WERI-Rb-1 (cell line): Measurements from ENCODE around the gene RABEP1.

Experiments
- DNase-seq: peaks from one replicate; pipeline ENCODE4 v3.0.0-alpha.2; 2020
- H3K27ac ChIP-seq: fragments of 250-450 bp; sonication (Bioruptor Pico); 2 replicates; pipeline ENCODE4 v1.5.1; 2020; ENCODE audit warnings: mild to moderate bottlenecking, moderate library complexity
- H3K27me3 ChIP-seq: fragments of 250-450 bp; sonication (Bioruptor Pico); 2 replicates; pipeline ENCODE4 v1.5.1; 2021; ENCODE audit warnings: mild to moderate bottlenecking, low read depth, moderate library complexity; ENCODE audit not compliant: insufficient read depth, severe bottlenecking
- H3K36me3 ChIP-seq: fragments of 250-450 bp; sonication (Bioruptor Pico); 2 replicates; pipeline ENCODE4 v1.5.1; 2020; ENCODE audit warnings: mild to moderate bottlenecking, moderate library complexity
- H3K4me3 ChIP-seq: 2 replicates; pipeline ENCODE4 v1.5.1; 2011; ENCODE audit warnings: low read depth, mild to moderate bottlenecking, control low read depth, low read length
- H3K9me3 ChIP-seq: fragments of 250-450 bp; sonication (Bioruptor Pico); 2 replicates; pipeline ENCODE4 v1.5.1; 2021; ENCODE audit warnings: mild to moderate bottlenecking, moderate library complexity; ENCODE audit not compliant: severe bottlenecking
- TF ChIP-seq, protein P1 (sequence below): IDR thresholded peaks from 2 replicates; pipeline ENCODE4 v1.5.1; 2011; ENCODE audit warnings: low read depth, mild to moderate bottlenecking, control low read depth, inconsistent platforms, low read length

RABEP1 gene

GRCh38 chr17:5396612-5397011 lies 114.5 kb downstream of the RABEP1 start:
- TF ChIP-seq, protein P1, sequence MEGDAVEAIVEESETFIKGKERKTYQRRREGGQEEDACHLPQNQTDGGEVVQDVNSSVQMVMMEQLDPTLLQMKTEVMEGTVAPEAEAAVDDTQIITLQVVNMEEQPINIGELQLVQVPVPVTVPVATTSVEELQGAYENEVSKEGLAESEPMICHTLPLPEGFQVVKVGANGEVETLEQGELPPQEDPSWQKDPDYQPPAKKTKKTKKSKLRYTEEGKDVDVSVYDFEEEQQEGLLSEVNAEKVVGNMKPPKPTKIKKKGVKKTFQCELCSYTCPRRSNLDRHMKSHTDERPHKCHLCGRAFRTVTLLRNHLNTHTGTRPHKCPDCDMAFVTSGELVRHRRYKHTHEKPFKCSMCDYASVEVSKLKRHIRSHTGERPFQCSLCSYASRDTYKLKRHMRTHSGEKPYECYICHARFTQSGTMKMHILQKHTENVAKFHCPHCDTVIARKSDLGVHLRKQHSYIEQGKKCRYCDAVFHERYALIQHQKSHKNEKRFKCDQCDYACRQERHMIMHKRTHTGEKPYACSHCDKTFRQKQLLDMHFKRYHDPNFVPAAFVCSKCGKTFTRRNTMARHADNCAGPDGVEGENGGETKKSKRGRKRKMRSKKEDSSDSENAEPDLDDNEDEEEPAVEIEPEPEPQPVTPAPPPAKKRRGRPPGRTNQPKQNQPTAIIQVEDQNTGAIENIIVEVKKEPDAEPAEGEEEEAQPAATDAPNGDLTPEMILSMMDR = no peak
- H3K36me3 ChIP-seq = peaks cover 78% of the 10 kb centered on the region
- H3K27ac ChIP-seq = no peak overlapping the region

GRCh38 chr17:5399767-5400166 lies 117.7 kb downstream of the RABEP1 start:
- no peak for DNase-seq
- TF ChIP-seq, protein P1 = no peak
- Histone ChIP-seq H3K36me3 (peaks cover 80% of the 10 kb centered on the region), H3K9me3 (no peaks in the 10 kb centered on the region), H3K4me3 (no peak overlapping the region), H3K27ac (no peak overlapping the region), H3K27me3 (no peaks in the 10 kb centered on the region)

More at GRCh38 chr17:5396612-5397011, 114.5 kb downstream of the RABEP1 start:
- H3K9me3 ChIP-seq = no peaks in the 10 kb centered on the region
- no peak for DNase-seq
- no peaks in the 10 kb centered on the region for H3K27me3 ChIP-seq
- no peak overlapping the region for H3K4me3 ChIP-seq

- DNase-seq = no peak
- Histone ChIP-seq H3K27me3 (no peaks in the 10 kb centered on the region), H3K4me3 (no peak overlapping the region), H3K36me3 (peaks cover 93% of the 10 kb centered on the region), H3K9me3 (no peaks in the 10 kb centered on the region), H3K27ac (no peak overlapping the region)
- TF ChIP-seq, protein P1 = no peak
Measured at GRCh38 chr17:5405400-5405799, 123.3 kb downstream of the RABEP1 start.

DNA sequence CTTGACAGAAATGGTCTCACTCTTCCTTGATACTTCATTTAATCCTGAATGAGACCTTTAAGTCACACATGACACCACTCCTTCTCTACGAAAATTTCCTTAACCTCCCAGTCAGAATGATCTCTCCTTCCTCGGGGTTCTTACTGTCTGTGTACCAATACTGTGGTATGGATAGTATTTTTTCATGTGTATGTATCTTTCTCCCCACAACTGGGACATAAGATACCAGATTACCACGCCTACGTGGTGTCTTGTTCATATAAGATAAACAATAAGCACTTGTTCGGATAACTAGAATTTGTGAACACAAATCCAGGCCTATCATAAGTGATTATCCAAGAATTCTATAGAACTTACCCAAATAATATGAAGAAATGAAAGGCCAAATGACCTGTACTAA lies 126.1 kb downstream of the RABEP1 start:
- TF ChIP-seq, protein P1 = no peak
- no peak overlapping the region for H3K27ac ChIP-seq

DNA sequence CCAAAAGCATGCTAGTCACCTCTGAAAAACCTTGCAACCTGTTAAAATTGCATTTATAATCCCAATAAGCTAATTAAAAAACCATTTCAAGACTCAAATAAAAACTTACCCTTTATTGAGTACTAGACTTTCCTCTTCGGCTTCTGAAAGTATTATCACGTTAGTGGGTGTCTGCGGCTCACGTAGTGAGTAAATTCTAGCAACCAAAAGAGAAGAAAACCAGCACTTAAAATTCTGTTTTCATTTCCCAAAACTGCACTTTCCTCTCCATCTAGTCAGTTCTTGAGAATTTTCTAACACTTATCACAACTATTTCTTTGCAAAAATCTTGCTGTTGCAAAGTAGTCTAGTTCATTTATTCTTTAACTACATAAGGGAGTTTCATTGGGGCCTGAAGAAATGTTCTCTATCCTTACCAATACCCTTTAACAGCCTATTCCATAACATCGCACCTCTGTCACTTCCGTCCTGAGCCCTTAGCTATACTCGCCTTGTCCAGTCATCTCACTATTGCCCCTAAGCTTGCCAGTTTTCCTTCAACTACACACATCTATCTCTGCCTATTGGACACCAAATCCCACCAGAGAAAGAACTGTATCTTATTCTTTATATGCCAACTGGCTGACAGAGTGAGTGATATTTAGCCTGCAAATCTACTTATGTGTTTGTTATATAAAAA lies 128.6 kb downstream of the RABEP1 start:
- Histone ChIP-seq H3K27me3 (no peaks in the 10 kb centered on the region), H3K4me3 (no peak overlapping the region), H3K9me3 (no peaks in the 10 kb centered on the region), H3K27ac (no peak overlapping the region), H3K36me3 (peaks cover 93% of the 10 kb centered on the region)
- TF ChIP-seq, protein P1 = no peak
- DNase-seq = no peak

More for the DNA sequence above, 126.1 kb downstream of the RABEP1 start:
- Histone ChIP-seq H3K4me3 (no peak overlapping the region), H3K27me3 (no peaks in the 10 kb centered on the region), H3K9me3 (no peaks in the 10 kb centered on the region), H3K36me3 (peaks cover 95% of the 10 kb centered on the region)
- no peak for DNase-seq

GRCh38 chr17:5413682-5414081 lies 131.6 kb downstream of the RABEP1 start:
- no peaks in the 10 kb centered on the region for H3K9me3 ChIP-seq
- TF ChIP-seq, protein P1 = no peak
- H3K4me3 ChIP-seq = no peak overlapping the region
- DNase-seq = no peak
- no peak overlapping the region for H3K27ac ChIP-seq
- H3K27me3 ChIP-seq = no peaks in the 10 kb centered on the region
- H3K36me3 ChIP-seq = peaks cover 82% of the 10 kb centered on the region
